T-helper 2 cell (primary cell): ENCODE data around the gene RRP36.
A peak's percentile ranks its signal among the peaks of the same experiment; 100 is the strongest.

Source experiments
- DNase-seq, 5 experiments: peaks; one replicate each; pipeline versions ENCODE4 v3.0.0 to v3.0.0-alpha.2; 2012 to 2022

RRP36 gene

GRCh38 chr6:43074847-43075669, 53.6 kb downstream of the RRP36 start:
- DNase-seq: no peak

- peak in 1 of 5 experiments; percentile 42 for DNase-seq
Observed at GRCh38 chr6:43075670-43076463, 54.4 kb downstream of the RRP36 start, which contains the start of gene PTK7. TSS of gene PTK7 (plus strand) at chr6:43076314. CDS start at chr6:43076489, 175 bp downstream.

GRCh38 chr6:43076464-43077332, 55.3 kb downstream of the RRP36 start:
- DNase-seq: no peak

- DNase-seq: no peak
Observed at GRCh38 chr6:43077333-43077809, 55.9 kb downstream of the RRP36 start.

- DNase-seq: no peak
Observed at GRCh38 chr6:43077981-43078511, 56.6 kb downstream of the RRP36 start.

- no peak for DNase-seq
Observed at GRCh38 chr6:43078691-43079090, 57.3 kb downstream of the RRP36 start.
